SU-DHL-6 (cell line): Measurements from ENCODE around the gene OR1N1.
"Not testable (repeated sequence)": the region's sequence is repeated elsewhere in the genome, so short reads cannot be mapped to it uniquely, and the experiment has no call there.

Experiments
- H2AFZ ChIP-seq: fragments of 200-600 bp; sonication (generic); 2 replicates; pipeline ENCODE4 v1.6.1; 2014; ENCODE audit warnings: low read depth, mild to moderate bottlenecking, moderate library complexity, mixed read lengths, antibody characterized with exemption, low read length; ENCODE audit not compliant: severe bottlenecking
- H3F3A ChIP-seq: fragments of 200-600 bp; shearing (Covaris generic); 2 replicates; pipeline ENCODE4 v1.6.0; 2016; ENCODE audit warnings: antibody characterized with exemption, mild to moderate bottlenecking; ENCODE audit not compliant: insufficient read depth
- H3K27ac ChIP-seq: fragments of 200-600 bp; sonication (generic); 2 replicates; pipeline ENCODE4 v1.5.1; 2016; ENCODE audit warnings: low read depth, mild to moderate bottlenecking, low read length, moderate library complexity, mixed read lengths
- H3K27me3 ChIP-seq: fragments of 200-600 bp; sonication (generic), shearing (Covaris generic); 2 replicates; pipeline ENCODE4 v1.6.0; 2014; ENCODE audit warnings: mild to moderate bottlenecking, low read length
- H3K36me3 ChIP-seq: fragments of 200-600 bp; sonication (generic); 2 replicates; pipeline ENCODE4 v1.6.1; 2014; ENCODE audit warnings: mild to moderate bottlenecking, low read length, mixed read lengths
- H3K4me2 ChIP-seq: fragments of 300-600, 200-600 bp; shearing (Covaris generic), sonication (generic); 2 replicates; pipeline ENCODE4 v1.6.0; 2014; ENCODE audit warnings: low read length, low read depth, mild to moderate bottlenecking; ENCODE audit not compliant: poor library complexity, severe bottlenecking
- H3K4me3 ChIP-seq: fragments of 200-600 bp; sonication (generic); 2 replicates; pipeline ENCODE4 v1.5.1; 2014; ENCODE audit warnings: antibody characterized with exemption, low read length, mild to moderate bottlenecking, mixed read lengths; ENCODE audit not compliant: insufficient read depth, poor library complexity, severe bottlenecking
- H3K79me2 ChIP-seq: fragments of 200-600 bp; sonication (generic); 2 replicates; pipeline ENCODE4 v1.6.1; 2014; ENCODE audit warnings: mild to moderate bottlenecking, low read length, moderate library complexity; ENCODE audit not compliant: insufficient read depth
- H3K9ac ChIP-seq: fragments of 200-600 bp; sonication (generic); 2 replicates; pipeline ENCODE4 v1.7.0; 2014; ENCODE audit warnings: mild to moderate bottlenecking, low read length
- H3K9me2 ChIP-seq: fragments of 200-600 bp; sonication (generic); replicated peaks from 2 replicates; pipeline ENCODE4 v1.6.1; 2014; ENCODE audit warnings: low read length; ENCODE audit not compliant: insufficient read depth
- H3K9me3 ChIP-seq: fragments of 200-600 bp; sonication (generic); 2 replicates; pipeline ENCODE4 v1.6.1; 2014; ENCODE audit warnings: low read length, mixed read lengths; ENCODE audit not compliant: insufficient read depth
- H4K20me1 ChIP-seq: fragments of 200-600 bp; sonication (generic); 2 replicates; pipeline ENCODE4 v1.6.1; 2014; ENCODE audit warnings: low read depth, mild to moderate bottlenecking, antibody characterized with exemption, low read length, moderate library complexity, mixed read lengths
- CTCF ChIP-seq: fragments of 200-600 bp; sonication (generic); IDR thresholded peaks from one replicate; pipeline ENCODE4 v1.5.1; 2017; ENCODE audit warnings: antibody characterized with exemption, mild to moderate bottlenecking, low read length, moderate library complexity; ENCODE audit not compliant: insufficient read depth, poor library complexity, severe bottlenecking
- EZH2phosphoT487 ChIP-seq: fragments of 200-600 bp; sonication (generic), shearing (Covaris generic); conservative IDR thresholded peaks from 2 replicates; pipeline ENCODE4 v1.6.1; 2018; ENCODE audit warnings: mild to moderate bottlenecking, antibody characterized with exemption, low read length, moderate library complexity, mixed read lengths

The OR1N1 gene

GRCh38 chr9:122551371-122551770 is 24.3 kb upstream of the OR1N1 start:
- Histone ChIP-seq H3K79me2 (no peaks in the 10 kb centered on the region), H3K36me3 (no peaks in the 10 kb centered on the region), H3F3A (no peaks in the 10 kb centered on the region), H3K9ac (no peak overlapping the region), H3K27me3 (no peaks in the 10 kb centered on the region), H3K27ac (no peak overlapping the region), H3K4me2 (no peak overlapping the region), H3K4me3 (no peak overlapping the region), H3K9me3 (no peaks in the 10 kb centered on the region), H4K20me1 (no peaks in the 10 kb centered on the region), H2AFZ (no peak overlapping the region), H3K9me2 (no peaks in the 10 kb centered on the region)
- no peak for TF ChIP-seq EZH2phosphoT487
- TF ChIP-seq CTCF = no peak

- H4K20me1 ChIP-seq = no peaks in the 10 kb centered on the region
- H3K9me3 ChIP-seq = no peaks in the 10 kb centered on the region
- TF ChIP-seq CTCF (no peak), EZH2phosphoT487 (no peak)
- no peaks in the 10 kb centered on the region for H3K27me3 ChIP-seq
- H3K9ac ChIP-seq = no peak overlapping the region
- no peak overlapping the region for H3K4me3 ChIP-seq
- no peaks in the 10 kb centered on the region for H3F3A ChIP-seq
- no peaks in the 10 kb centered on the region for H3K36me3 ChIP-seq
- no peak overlapping the region for H2AFZ ChIP-seq
- H3K27ac ChIP-seq = no peak overlapping the region
- H3K9me2 ChIP-seq = no peaks in the 10 kb centered on the region
- H3K4me2 ChIP-seq = no peak overlapping the region
- H3K79me2 ChIP-seq = no peaks in the 10 kb centered on the region
These were observed 19.1 kb upstream of the OR1N1 start for GRCh38 chr9:122546196-122546595.

- no peak overlapping the region for H3K4me3 ChIP-seq
- no peaks in the 10 kb centered on the region for H3F3A ChIP-seq
- no peak overlapping the region for H3K4me2 ChIP-seq
- no peaks in the 10 kb centered on the region for H3K9me2 ChIP-seq
- H2AFZ ChIP-seq = no peak overlapping the region
- TF ChIP-seq CTCF = no peak
- TF ChIP-seq EZH2phosphoT487 = no peak
- H3K79me2 ChIP-seq = no peaks in the 10 kb centered on the region
- H3K27ac ChIP-seq = no peak overlapping the region
- no peak overlapping the region for H3K9ac ChIP-seq
- H4K20me1 ChIP-seq = no peaks in the 10 kb centered on the region
- no peaks in the 10 kb centered on the region for H3K36me3 ChIP-seq
- H3K27me3 ChIP-seq = no peaks in the 10 kb centered on the region
- H3K9me3 ChIP-seq = no peaks in the 10 kb centered on the region
These were observed 11.7 kb upstream of the OR1N1 start for GRCh38 chr9:122538757-122539156.

- H2AFZ ChIP-seq, H3K4me3 ChIP-seq, H3F3A ChIP-seq, H3K4me2 ChIP-seq, H4K20me1 ChIP-seq, H3K9me2 ChIP-seq, H3K27ac ChIP-seq, H3K9ac ChIP-seq, H3K27me3 ChIP-seq, H3K9me3 ChIP-seq, H3K36me3 ChIP-seq, H3K79me2 ChIP-seq: not testable (repeated sequence)
These were observed 10.0 kb upstream of the OR1N1 start for GRCh38 chr9:122537066-122537465.
